Measurements from ENCODE around the gene DPM2.

The DPM2 gene

GRCh38 chr9:127937388-127938297, at the start of gene DPM2:
DPM2 (minus strand) TSS chr9:127937854; CDS start chr9:127937820, 34 bp downstream.
- DNase-seq, result peak; percentile 93

- no peak for DNase-seq
Observed at GRCh38 chr9:127987103-127987614, 49.5 kb upstream of the DPM2 start.

GRCh38 chr9:127985011-127985410, 47.4 kb upstream of the DPM2 start:
- no peak for DNase-seq

GRCh38 chr9:127983847-127984289, 46.2 kb upstream of the DPM2 start:
- DNase-seq, result no peak

- no peak for DNase-seq
Observed at GRCh38 chr9:127982912-127983311, 45.3 kb upstream of the DPM2 start.

GRCh38 chr9:127981559-127982121, 44.0 kb upstream of the DPM2 start:
- no peak for DNase-seq

GRCh38 chr9:127980706-127981558, 43.3 kb upstream of the DPM2 start, which contains the start of gene EEIG1:
EEIG1 (minus strand) TSS chr9:127980989; CDS start chr9:127980137, 852 bp downstream.
- DNase-seq, result peak; percentile 98

- peak; percentile 50 for DNase-seq
Observed at GRCh38 chr9:127980060-127980705, 42.5 kb upstream of the DPM2 start.

- peak; percentile 39 for DNase-seq
Observed at GRCh38 chr9:127979333-127980059, 41.8 kb upstream of the DPM2 start.

GRCh38 chr9:127979015-127979332, 41.3 kb upstream of the DPM2 start:
- no peak for DNase-seq

GRCh38 chr9:127977884-127978647, 40.4 kb upstream of the DPM2 start:
- DNase-seq, result peak; percentile 48

GRCh38 chr9:127977009-127977883, 39.6 kb upstream of the DPM2 start:
- peak; percentile 50 for DNase-seq

- DNase-seq, result no peak
Observed at GRCh38 chr9:127976498-127976897, 38.8 kb upstream of the DPM2 start.

- no peak for DNase-seq
Observed at GRCh38 chr9:127975376-127976315, 38.0 kb upstream of the DPM2 start.

- no peak for DNase-seq
Observed at GRCh38 chr9:127974769-127975261, 37.2 kb upstream of the DPM2 start.

- no peak for DNase-seq
Observed at GRCh38 chr9:127974001-127974768, 36.5 kb upstream of the DPM2 start.

- DNase-seq, result no peak
Observed at GRCh38 chr9:127973169-127974000, 35.7 kb upstream of the DPM2 start.

Measured in activated CD4-positive, alpha-beta T cell treated with anti-CD3 and anti-CD28 coated beads, Interleukin-10, Interleukin-2, amounts not matched to agents 100 ng/mL and 50 ng/mL, durations not matched to agents 16 hours and 8 hours (primary cell).